Measurements from ENCODE around the gene OR5AU1. TPM values are rescaled to one million over a fixed set of nuclear protein-coding genes. Genes with fewer than 3 reads are reported as not detected.

OR5AU1 gene
- not detected in 2 replicates for polyA plus RNA-seq (2012; rRNA removed)
- not detected in 2 replicates for polyA plus RNA-seq (2012; cell fraction: cytosol; rRNA removed)
- polyA plus RNA-seq (2012; cell fraction: nucleus; rRNA removed) = not detected in 2 replicates

GRCh38 chr14:21155963-21156362, at the start of gene OR5AU1:
Gene OR5AU1 (minus strand): TSS chr14:21156063. CDS start chr14:21155872, 191 bp downstream.
- DNase-seq = no peak
- Histone ChIP-seq H3F3A (replicated peaks; ENCODE audit: insufficient read depth) (no peaks in the 10 kb centered on the region), H3K4me1 (ENCODE audit: control insufficient read depth in 1 of 2, insufficient read depth in 2 of 2, low read depth in 1 of 2, low read length in 1 of 2) (no peaks in the 10 kb centered on the region), H3K4me3 (ENCODE audit: low read depth in 2 of 2, low read length in 1 of 2) (no peak within 1 kb of the TSS), H3K79me2 (ENCODE audit: insufficient read depth) (no peaks in the 10 kb centered on the region), H3K27me3 (ENCODE audit: insufficient read depth) (peaks cover 21% of the 10 kb centered on the region; the same call in 1 of the 2 replicates), H3K9me3 (no peaks in the 10 kb centered on the region), H3K27ac (ENCODE audit: low read depth in 2 of 2, low read length in 1 of 2) (no peak within 1 kb of the TSS), H3K9me2 (no peaks in the 10 kb centered on the region), H3K9ac (no peak within 1 kb of the TSS), H3K36me3 (replicated peaks in 1 of 2; ENCODE audit: control insufficient read depth in 1 of 2, insufficient read depth in 2 of 2, low read length in 1 of 2) (no peaks in the 10 kb centered on the region), H4K20me1 (ENCODE audit: insufficient read depth) (no peaks in the 10 kb centered on the region), H3K4me2 (no peak within 1 kb of the TSS), H2AFZ (ENCODE audit: low read depth) (no peak within 1 kb of the TSS)
- TF ChIP-seq NRF1 (IDR thresholded peaks at IDR 0.05; ENCODE audit: low read depth, low read length) (no peak), MEF2A (IDR thresholded peaks at IDR 0.05; ENCODE audit: borderline replicate concordance, low read depth) (no peak), RAD21 (IDR thresholded peaks at IDR 0.05; ENCODE audit: low read length) (no peak), RFX5 (IDR thresholded peaks at IDR 0.05; ENCODE audit: low read length) (no peak), GABPA (IDR thresholded peaks at IDR 0.05; ENCODE audit: low read depth) (no peak), EP300 (IDR thresholded peaks at IDR 0.05; ENCODE audit: borderline replicate concordance in 1 of 2, low read depth in 1 of 2, low read length in 1 of 2) (no peak), MXI1 (IDR thresholded peaks at IDR 0.05; ENCODE audit: low read depth, low read length) (no peak), SMC3 (IDR thresholded peaks at IDR 0.05; ENCODE audit: low read depth, low read length) (no peak), ZBTB33 (IDR thresholded peaks at IDR 0.05; ENCODE audit: borderline replicate concordance, low read depth) (no peak), ELF1 (IDR thresholded peaks at IDR 0.05) (no peak)
- POLR2A ChIA-PET = no interaction called here
- CTCF ChIA-PET = interaction anchor here (1.6 to 1.8 kb wide), 3 partner anchors 13 to 141 kb away, joined by 3 to 6 read pairs (median 5); no protein-coding TSS in a partner anchor

GRCh38 chr14:21205026-21205677, 49.3 kb upstream of the OR5AU1 start:
- no peak overlapping the region for H3K27ac ChIP-seq (ENCODE audit: low read depth in 2 of 2, low read length in 1 of 2)
- no peak for TF ChIP-seq ELF1 (IDR thresholded peaks at IDR 0.05)
- H3K79me2 ChIP-seq (ENCODE audit: insufficient read depth) = peaks cover 18% of the 10 kb centered on the region; the same call in 1 of the 2 replicates
- no peak for DNase-seq
- 94% methylated on average over 4 of the region's 4 CpGs for WGBS (ENCODE audit: low lambda C conversion rate)
- H3K27me3 ChIP-seq (ENCODE audit: insufficient read depth) = no peaks in the 10 kb centered on the region
- no peaks in the 10 kb centered on the region for H3K9me3 ChIP-seq
- H3K4me1 ChIP-seq (ENCODE audit: control insufficient read depth in 1 of 2, insufficient read depth in 2 of 2, low read depth in 1 of 2, low read length in 1 of 2) = no peaks in the 10 kb centered on the region
- H3K9me2 ChIP-seq = no peaks in the 10 kb centered on the region
- H2AFZ ChIP-seq (ENCODE audit: low read depth) = no peak overlapping the region
- no peak overlapping the region for H3K4me2 ChIP-seq
- CTCF ChIA-PET = no interaction called here
- POLR2A ChIA-PET = no interaction called here
- H3F3A ChIP-seq (replicated peaks; ENCODE audit: insufficient read depth) = peaks cover 71% of the 10 kb centered on the region
- H3K36me3 ChIP-seq (replicated peaks in 1 of 2; ENCODE audit: control insufficient read depth in 1 of 2, insufficient read depth in 2 of 2, low read length in 1 of 2) = peaks cover 73 to 79% of the 10 kb centered on the region in 2 experiments
- H4K20me1 ChIP-seq (ENCODE audit: insufficient read depth) = peaks cover 41% of the 10 kb centered on the region
- no peak overlapping the region for H3K4me3 ChIP-seq (ENCODE audit: low read depth in 2 of 2, low read length in 1 of 2)
- H3K9ac ChIP-seq = no peak overlapping the region

Data from SK-N-SH (cell line).